HEK293T (cell line): ENCODE data around the gene SUPT4H1.

Source experiments
- CTCF ChIA-PET: fragments of 350-600 bp; formaldehyde crosslinking; extraction: SDS; loops from one replicate; lab custom pipeline; 2021; ENCODE audit warnings: antibody characterized with exemption, inconsistent platforms; lab: Yijun Ruan, JAX
- POLR2A ChIA-PET: fragments of 350-600 bp; formaldehyde crosslinking; extraction: SDS; loops from one replicate; lab custom pipeline; 2020; ENCODE audit warnings: antibody characterized with exemption, inconsistent platforms; lab: Yijun Ruan, JAX
- DNase-seq: peaks from one replicate; pipeline ENCODE4 v3.0.0; 2012; ENCODE audit warnings: mixed read lengths; ENCODE audit errors: extremely low spot score
- ARNT ChIP-seq: fragments of 450-650 bp; IDR thresholded peaks from 2 replicates; pipeline ENCODE4 v1.6.1; 2017; ENCODE audit warnings: mild to moderate bottlenecking
- BHLHE40 ChIP-seq: fragments of 450-650 bp; IDR thresholded peaks from 2 replicates; pipeline ENCODE4 v1.6.1; 2016; ENCODE audit warnings: mild to moderate bottlenecking, moderate library complexity, borderline replicate concordance
- CTBP1 ChIP-seq: fragments of 450-650 bp; IDR thresholded peaks from 2 replicates; pipeline ENCODE4 v1.6.1; 2016; ENCODE audit warnings: borderline replicate concordance
- ELF4 ChIP-seq: fragments of 450-650 bp; IDR thresholded peaks from 2 replicates; pipeline ENCODE4 v1.6.1; 2017; ENCODE audit warnings: antibody characterized with exemption
- FOXA1 ChIP-seq: fragments of 450-650 bp; IDR thresholded peaks from 2 replicates; pipeline ENCODE4 v1.6.1; 2016; ENCODE audit warnings: mild to moderate bottlenecking
- FOXK2 ChIP-seq: fragments of 450-650 bp; IDR thresholded peaks from 2 replicates; pipeline ENCODE4 v1.6.1; 2016; ENCODE audit warnings: mild to moderate bottlenecking
- FOXM1 ChIP-seq: fragments of 450-650 bp; IDR thresholded peaks from 2 replicates; pipeline ENCODE4 v1.6.1; 2017; ENCODE audit warnings: mild to moderate bottlenecking, borderline replicate concordance
- HDGF ChIP-seq: fragments of 450-650 bp; IDR thresholded peaks from 2 replicates; pipeline ENCODE4 v1.6.1; 2017; ENCODE audit warnings: antibody characterized with exemption, borderline replicate concordance
- L3MBTL2 ChIP-seq: fragments of 450-650 bp; conservative IDR thresholded peaks from 2 replicates; pipeline ENCODE4 v1.6.1; 2016; ENCODE audit warnings: mild to moderate bottlenecking
- LEF1 ChIP-seq: fragments of 450-650 bp; IDR thresholded peaks from 2 replicates; pipeline ENCODE4 v1.6.1; 2017; ENCODE audit warnings: mild to moderate bottlenecking, borderline replicate concordance
- NFRKB ChIP-seq: fragments of 450-650 bp; IDR thresholded peaks from 2 replicates; pipeline ENCODE4 v1.6.1; 2016; ENCODE audit warnings: mild to moderate bottlenecking, moderate library complexity
- SP1 ChIP-seq: fragments of 450-650 bp; IDR thresholded peaks from 2 replicates; pipeline ENCODE4 v1.6.1; 2017
- SUZ12 ChIP-seq: fragments of 450-650 bp; IDR thresholded peaks from 2 replicates; pipeline ENCODE4 v1.6.1; 2016; ENCODE audit warnings: mild to moderate bottlenecking
- TARDBP ChIP-seq: fragments of 450-650 bp; IDR thresholded peaks from 2 replicates; pipeline ENCODE4 v1.6.1; 2016
- ZNF384 ChIP-seq: fragments of 450-650 bp; IDR thresholded peaks from 2 replicates; pipeline ENCODE4 v1.6.1; 2016
- TF ChIP-seq, protein P1 (sequence below): fragments of 450-650 bp; IDR thresholded peaks from 2 replicates; pipeline ENCODE4 v1.6.1; 2016

Gene SUPT4H1

DNA sequence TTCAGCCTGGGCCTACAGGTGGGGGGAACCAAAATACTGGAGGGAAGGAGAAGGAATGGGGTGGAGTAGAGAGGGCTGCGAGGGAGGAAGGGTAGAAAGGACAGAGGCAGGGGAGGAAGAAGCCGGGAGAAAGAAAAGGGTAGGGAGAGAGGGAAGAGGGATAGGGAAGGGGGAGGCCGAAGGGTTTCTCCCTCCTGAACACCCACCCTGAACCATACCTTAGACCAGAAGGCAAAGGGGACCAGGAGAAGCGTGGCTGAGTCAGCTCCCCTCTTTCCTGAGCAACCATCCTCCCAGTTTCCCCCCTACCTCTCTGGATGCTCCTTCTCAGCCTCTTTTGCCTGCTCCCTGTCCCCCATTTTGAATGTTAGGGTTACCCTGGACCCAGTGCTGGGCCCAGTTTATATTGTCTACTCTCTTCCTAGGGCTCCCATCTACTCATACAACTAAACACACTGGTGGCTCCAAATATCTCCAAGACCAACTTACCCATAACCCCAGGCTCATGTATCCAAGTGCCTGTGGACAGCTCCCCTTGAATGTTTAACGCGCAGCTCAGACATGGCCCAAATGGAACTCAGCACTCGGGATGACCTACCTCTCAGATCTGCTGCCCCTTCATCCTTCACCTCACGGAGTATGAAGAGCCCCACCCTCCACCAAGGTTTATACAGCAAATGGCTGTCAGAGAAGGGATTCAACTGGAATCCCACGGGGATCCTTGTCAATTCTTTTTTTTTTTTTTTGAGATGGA is 31.3 kb downstream of the SUPT4H1 start:
- no peak for TF ChIP-seq FOXK2
- TF ChIP-seq FOXM1: no peak
- TF ChIP-seq, protein P1, sequence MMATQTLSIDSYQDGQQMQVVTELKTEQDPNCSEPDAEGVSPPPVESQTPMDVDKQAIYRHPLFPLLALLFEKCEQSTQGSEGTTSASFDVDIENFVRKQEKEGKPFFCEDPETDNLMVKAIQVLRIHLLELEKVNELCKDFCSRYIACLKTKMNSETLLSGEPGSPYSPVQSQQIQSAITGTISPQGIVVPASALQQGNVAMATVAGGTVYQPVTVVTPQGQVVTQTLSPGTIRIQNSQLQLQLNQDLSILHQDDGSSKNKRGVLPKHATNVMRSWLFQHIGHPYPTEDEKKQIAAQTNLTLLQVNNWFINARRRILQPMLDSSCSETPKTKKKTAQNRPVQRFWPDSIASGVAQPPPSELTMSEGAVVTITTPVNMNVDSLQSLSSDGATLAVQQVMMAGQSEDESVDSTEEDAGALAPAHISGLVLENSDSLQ: no peak
- TF ChIP-seq LEF1: no peak
- TF ChIP-seq L3MBTL2: no peak
- TF ChIP-seq ELF4: no peak
- TF ChIP-seq SUZ12: no peak
- no peak for TF ChIP-seq FOXA1
- TF ChIP-seq BHLHE40: no peak
- TF ChIP-seq ZNF384: no peak
- no peak for TF ChIP-seq TARDBP
- TF ChIP-seq CTBP1: no peak
- TF ChIP-seq SP1: no peak
- TF ChIP-seq ARNT: no peak
- no peak for TF ChIP-seq HDGF
- TF ChIP-seq NFRKB: no peak
- DNase-seq: no peak
- POLR2A ChIA-PET: interaction anchor here (1.9 to 3.6 kb wide), 2 partner anchors 32 to 96 kb away, joined by 4 to 26 read pairs; partner anchors contain the start of genes RNF43 and SUPT4H1
- CTCF ChIA-PET: no interaction called here

DNA sequence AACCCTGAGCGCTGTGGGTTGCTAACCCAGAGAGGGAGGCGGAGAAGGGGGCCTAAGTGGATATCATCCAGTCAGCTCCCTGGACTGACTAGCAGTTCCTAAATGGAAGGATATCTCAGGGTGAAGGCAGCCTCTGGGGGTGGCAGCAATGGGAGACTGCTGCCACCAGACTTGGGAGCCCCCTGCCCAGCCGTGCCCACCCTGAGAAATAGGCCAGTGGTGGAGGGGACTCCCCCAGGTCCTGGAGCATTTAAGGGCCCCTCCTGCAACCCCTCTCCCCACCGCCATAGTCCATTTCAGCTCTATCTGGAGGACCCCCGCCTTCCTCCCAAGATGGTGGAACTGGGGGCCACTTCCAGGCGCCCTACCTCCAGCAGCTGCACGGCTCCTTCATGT is 31.8 kb downstream of the SUPT4H1 start:
- ChIA-PET POLR2A (interaction anchor here (3.6 kb wide), 1 partner anchor 32 kb away, joined by 26 read pairs; the partner anchor contains the start of gene SUPT4H1), CTCF (no interaction called here)
- TF ChIP-seq BHLHE40 (no peak), CTBP1 (no peak), TARDBP (no peak), HDGF (no peak), FOXK2 (no peak), L3MBTL2 (no peak), SUZ12 (no peak), NFRKB (no peak)
- no peak for DNase-seq

DNA sequence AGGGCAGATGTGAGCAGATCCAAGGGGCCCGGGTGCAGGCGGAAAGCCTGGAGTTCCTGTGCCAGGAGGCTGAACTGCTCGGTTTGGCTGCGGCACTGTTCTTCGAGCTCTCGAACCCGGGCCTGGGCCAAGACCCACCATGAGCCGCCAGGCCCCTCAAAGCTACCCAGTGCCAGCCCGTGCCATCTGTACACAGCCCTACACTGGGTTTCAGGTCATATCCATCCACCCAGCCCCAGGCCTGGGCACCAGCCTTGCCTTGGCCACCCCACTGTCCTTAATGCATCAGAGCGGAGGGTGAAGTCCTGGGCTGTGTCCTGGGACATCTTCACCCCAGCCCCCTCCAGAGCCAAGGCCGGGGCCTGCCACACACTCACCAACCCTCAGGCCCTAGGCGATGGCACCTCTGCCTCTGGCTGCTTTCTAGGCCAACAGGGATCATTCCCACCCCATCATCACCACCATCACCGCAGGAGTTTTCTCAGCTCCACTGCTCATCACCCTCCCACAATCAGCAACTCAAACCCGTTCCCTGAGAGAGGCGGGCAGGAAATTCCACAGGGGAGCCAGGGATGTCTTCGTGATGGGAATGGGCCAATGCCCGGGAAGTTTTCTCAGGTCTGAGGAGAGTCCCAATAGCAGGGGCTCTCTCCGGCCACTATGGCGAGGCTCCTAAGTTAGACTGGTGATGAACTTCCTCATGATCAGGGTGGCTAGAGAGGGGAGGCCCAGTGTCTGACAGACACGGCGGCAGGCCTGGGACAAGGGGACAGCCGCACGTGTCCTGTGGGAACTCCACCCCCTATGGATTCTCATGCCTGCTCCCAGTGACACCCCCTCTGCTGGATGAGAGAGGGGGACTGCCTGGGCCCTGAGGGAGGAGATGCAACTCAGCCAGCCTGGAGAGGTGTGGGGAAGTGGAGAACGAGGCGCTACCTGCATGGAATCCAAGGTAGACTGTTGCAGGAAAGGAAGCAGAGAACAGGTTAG is 32.5 kb downstream of the SUPT4H1 start:
- no peak for TF ChIP-seq SP1
- no peak for TF ChIP-seq SUZ12
- no peak for TF ChIP-seq FOXM1
- TF ChIP-seq L3MBTL2: no peak
- no peak for TF ChIP-seq ARNT
- no peak for TF ChIP-seq ZNF384
- no peak for TF ChIP-seq HDGF
- TF ChIP-seq FOXK2: no peak
- TF ChIP-seq TARDBP: no peak
- CTCF ChIA-PET: interaction anchor here (0.8 kb wide), 1 partner anchor 139 kb away, joined by 3 read pairs; no protein-coding TSS in a partner anchor
- POLR2A ChIA-PET: interaction anchor here (0.8 kb wide), 1 partner anchor 33 kb away, joined by 4 read pairs; the partner anchor contains the start of gene SUPT4H1
- no peak for DNase-seq

DNA sequence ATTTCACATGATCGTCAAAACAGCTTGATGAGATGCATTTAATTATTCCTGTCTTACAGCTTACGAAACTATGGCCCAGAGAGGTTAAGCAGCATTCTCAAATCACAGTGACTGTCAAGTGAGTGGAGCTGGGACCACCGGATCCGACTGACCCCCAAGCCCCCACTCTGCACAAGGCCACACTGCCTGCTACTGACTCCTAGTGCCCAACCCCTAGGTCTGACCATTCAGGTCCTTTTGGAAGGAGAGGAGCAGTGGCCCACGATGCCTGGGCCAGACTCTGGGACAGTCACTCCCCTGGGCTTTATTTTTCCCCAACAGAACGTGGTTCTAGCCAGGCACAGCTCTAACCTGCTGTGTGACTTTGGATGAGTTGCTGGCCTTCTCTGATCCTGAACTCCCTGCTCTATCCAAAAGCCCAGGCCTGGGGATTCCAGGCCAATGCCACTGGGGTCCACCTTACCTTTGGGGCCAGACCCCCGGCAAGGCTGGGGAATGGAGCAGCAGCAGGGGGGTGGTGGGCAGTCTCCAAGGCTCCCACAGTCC is 33.3 kb downstream of the SUPT4H1 start:
- TF ChIP-seq FOXA1: no peak
- TF ChIP-seq TARDBP: no peak
- TF ChIP-seq FOXM1: no peak
- TF ChIP-seq SP1: no peak
- no peak for TF ChIP-seq L3MBTL2
- TF ChIP-seq HDGF: no peak
- no peak for TF ChIP-seq ELF4
- no peak for TF ChIP-seq LEF1
- TF ChIP-seq FOXK2: no peak
- no peak for TF ChIP-seq BHLHE40
- TF ChIP-seq SUZ12: no peak
- TF ChIP-seq, protein P1: no peak
- TF ChIP-seq NFRKB: no peak
- TF ChIP-seq CTBP1: no peak
- no peak for TF ChIP-seq ARNT
- no peak for TF ChIP-seq ZNF384
- DNase-seq: no peak
- ChIA-PET POLR2A (interaction anchor here (0.8 to 1.0 kb wide), 2 partner anchors 33 to 99 kb away, joined by 3 to 4 read pairs; partner anchors contain the start of genes RNF43 and SUPT4H1), CTCF (interaction anchor here (0.8 to 1.6 kb wide), 2 partner anchors 108 to 140 kb away, joined by 3 to 8 read pairs; no protein-coding TSS in a partner anchor)

DNA sequence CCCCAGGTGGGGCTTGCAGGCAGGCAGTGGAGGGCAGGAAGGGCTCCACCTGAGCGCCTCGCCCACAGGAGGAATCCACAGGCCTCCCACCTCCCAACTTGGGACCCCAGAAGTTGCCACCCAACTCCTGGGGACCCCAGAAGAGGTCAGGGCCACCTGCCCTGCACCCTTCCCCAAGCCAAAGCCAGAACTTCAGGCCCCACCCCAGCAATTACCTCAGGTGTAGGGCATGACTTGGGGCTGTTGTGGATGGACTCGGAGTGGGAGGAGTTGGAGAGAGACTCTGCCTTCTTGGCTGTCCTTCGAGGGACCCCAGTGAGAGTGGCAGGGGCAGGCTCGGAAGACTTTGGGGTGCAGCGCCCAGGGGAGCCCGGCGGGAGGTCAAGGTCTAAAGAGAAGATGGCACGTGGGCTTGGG is 33.9 kb downstream of the SUPT4H1 start:
- ChIA-PET CTCF (interaction anchor here (0.7 to 1.7 kb wide), 26 partner anchors 8 to 188 kb away, joined by 3 to 17 read pairs (median 4); partner anchors contain the start of genes RNF43 and SUPT4H1), POLR2A (interaction anchor here (0.8 to 1.8 kb wide), 7 partner anchors 26 to 201 kb away, joined by 3 to 27 read pairs (median 4); partner anchors contain the start of genes RNF43 and SUPT4H1)
- TF ChIP-seq SP1: no peak
- no peak for DNase-seq
